AG04449 (cell line): ENCODE results near the gene CD9.

Source experiments
- CTCF ChIA-PET: fragments of 350-600 bp; formaldehyde crosslinking; extraction: SDS; loops from one replicate; lab custom pipeline; 2021; ENCODE audit warnings: antibody characterized with exemption; lab: Yijun Ruan, JAX
- POLR2A ChIA-PET: fragments of 400-600, 350-600 bp; formaldehyde crosslinking; extraction: SDS; loops from one replicate; lab custom pipeline; 2020; ENCODE audit warnings: antibody characterized with exemption, inconsistent platforms; lab: Yijun Ruan, JAX
- DNase-seq: peaks from one replicate; pipeline ENCODE4 v3.0.0-alpha.2; 2010; ENCODE audit warnings: low read depth, low spot score
- H3K4me3 ChIP-seq: 2 replicates; pipeline ENCODE4 v1.5.1; 2011; ENCODE audit warnings: low read depth, mild to moderate bottlenecking, control low read depth, low read length
- CTCF ChIP-seq: IDR thresholded peaks from one replicate; pipeline ENCODE4 v1.5.1; 2011; ENCODE audit warnings: mild to moderate bottlenecking, moderate library complexity, low read length, control low read depth, inconsistent platforms; ENCODE audit not compliant: insufficient read depth; ENCODE audit errors: missing control alignments

The CD9 gene

GRCh38 chr12:6216581-6216980, 16.4 kb downstream of the CD9 start:
- H3K4me3 ChIP-seq = no peak overlapping the region
- POLR2A ChIA-PET = no interaction called here
- CTCF ChIA-PET = interaction anchor here (0.7 to 13.2 kb wide), 4 partner anchors 9 to 62 kb away, joined by 3 to 207 read pairs (median 31); partner anchors contain the start of gene CD9
- DNase-seq = no peak
- no peak for TF ChIP-seq CTCF

GRCh38 chr12:6218347-6218925, 18.2 kb downstream of the CD9 start:
- H3K4me3 ChIP-seq = no peak overlapping the region
- POLR2A ChIA-PET = no interaction called here
- no peak for TF ChIP-seq CTCF
- CTCF ChIA-PET = interaction anchor here (1.8 to 7.6 kb wide), 2 partner anchors 7 to 60 kb away, joined by 6 to 56 read pairs; no protein-coding TSS in a partner anchor
- no peak for DNase-seq

GRCh38 chr12:6219980-6220379, 19.8 kb downstream of the CD9 start:
- no peak for DNase-seq
- ChIA-PET POLR2A (no interaction called here), CTCF (interaction anchor here (0.9 to 1.0 kb wide), 2 partner anchors 24 to 60 kb away, joined by 3 read pairs; no protein-coding TSS in a partner anchor)
- H3K4me3 ChIP-seq = no peak overlapping the region
- no peak for TF ChIP-seq CTCF

GRCh38 chr12:6221146-6221545, 20.9 kb downstream of the CD9 start:
- ChIA-PET CTCF (interaction anchor here (0.9 to 2.5 kb wide), 4 partner anchors 9 to 58 kb away, joined by 3 to 12 read pairs (median 4); no protein-coding TSS in a partner anchor), POLR2A (no interaction called here)
- DNase-seq = no peak
- no peak overlapping the region for H3K4me3 ChIP-seq
- TF ChIP-seq CTCF = no peak

GRCh38 chr12:6222078-6222654, 22.0 kb downstream of the CD9 start:
- no peak for TF ChIP-seq CTCF
- no peak overlapping the region for H3K4me3 ChIP-seq
- CTCF ChIA-PET = interaction anchor here (1.0 to 2.5 kb wide), 2 partner anchors 8 to 27 kb away, joined by 6 to 12 read pairs; no protein-coding TSS in a partner anchor
- DNase-seq = no peak
- POLR2A ChIA-PET = no interaction called here

GRCh38 chr12:6223545-6223944, 23.3 kb downstream of the CD9 start:
- POLR2A ChIA-PET = no interaction called here
- no peak for DNase-seq
- H3K4me3 ChIP-seq = no peak overlapping the region
- no peak for TF ChIP-seq CTCF
- CTCF ChIA-PET = interaction anchor here (1.4 kb wide), 1 partner anchor 9 kb away, joined by 3 read pairs; no protein-coding TSS in a partner anchor
